ENCODE data around the gene LZTR1.
"Not testable (repeated sequence)": the region's sequence is repeated elsewhere in the genome, so short reads cannot be mapped to it uniquely, and the experiment has no call there.

LZTR1 gene

GRCh38 chr22:20998411-20999336 lies 16.6 kb downstream of the LZTR1 start:
- Mint-ChIP-seq H3K4me1 (peaks cover 13% of the 10 kb centered on the region), H3K9me3 (no peaks in the 10 kb centered on the region), H3K27me3 (no peaks in the 10 kb centered on the region), H3K36me3 (peaks cover 2% of the 10 kb centered on the region), H3K27ac (no peak overlapping the region), H3K4me3 (no peak overlapping the region)
- no peak for ATAC-seq (ENCODE audit: low read depth)
- no peak for DNase-seq (ENCODE audit: low spot score in 2 of 2)

DNA sequence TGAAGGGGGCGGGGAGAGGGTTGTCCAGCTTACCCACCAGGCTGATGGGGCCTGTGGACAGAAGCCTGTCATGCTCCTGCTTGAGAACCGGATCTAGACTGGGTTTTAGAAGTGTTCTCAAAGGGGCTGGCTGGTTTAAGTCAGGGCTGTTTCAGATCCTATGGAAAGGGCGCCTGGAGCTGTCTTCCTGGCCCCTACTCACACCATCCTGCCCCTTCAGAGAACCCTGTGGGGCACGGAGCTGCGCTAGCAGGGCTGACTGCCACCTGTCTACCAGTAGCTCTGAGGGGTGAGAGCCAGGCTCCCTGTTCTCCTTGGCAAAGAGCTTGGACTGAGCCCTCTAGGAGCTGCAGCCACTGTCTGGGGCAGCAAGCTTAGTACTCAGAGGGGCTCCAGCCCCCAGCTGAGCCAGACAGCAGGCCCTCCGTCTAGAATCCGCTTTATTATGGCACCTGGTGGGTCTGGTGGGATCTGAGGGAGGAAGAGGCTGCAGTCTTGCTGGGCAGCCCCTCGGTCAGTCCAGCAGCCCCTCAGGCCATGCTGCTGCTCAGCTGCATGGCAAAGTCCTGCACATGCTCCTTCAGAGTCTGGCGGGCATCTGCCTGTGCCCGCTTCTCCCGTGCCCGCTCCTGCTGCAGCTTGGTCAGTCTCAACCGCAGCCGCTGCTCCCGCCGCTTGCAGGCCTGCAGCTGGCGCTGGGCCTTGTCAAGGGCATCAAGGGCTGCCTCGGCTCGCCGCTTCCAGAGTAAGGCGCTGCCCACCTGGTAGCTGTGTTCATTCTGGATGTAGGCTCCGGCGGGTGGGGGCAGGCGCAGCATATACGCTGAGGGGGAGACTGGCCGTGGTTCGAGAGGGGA lies 17.5 kb downstream of the LZTR1 start:
- Mint-ChIP-seq H3K27me3 (no peaks in the 10 kb centered on the region), H3K27ac (peak overlapping the region; percentile 88), H3K4me1 (peaks cover 13% of the 10 kb centered on the region), H3K9me3 (no peaks in the 10 kb centered on the region), H3K36me3 (peaks cover 2% of the 10 kb centered on the region), H3K4me3 (peak overlapping the region; percentile 37)
- DNase-seq (ENCODE audit: low spot score in 2 of 2) = no peak
- ATAC-seq (ENCODE audit: low read depth) = no peak

GRCh38 chr22:21000207-21000986 lies 18.3 kb downstream of the LZTR1 start:
- ATAC-seq (ENCODE audit: low read depth) = no peak
- Mint-ChIP-seq H3K27me3 (no peaks in the 10 kb centered on the region), H3K36me3 (peaks cover 2% of the 10 kb centered on the region), H3K4me3 (peak overlapping the region; percentile 86), H3K27ac (peak overlapping the region; percentile 98), H3K9me3 (no peaks in the 10 kb centered on the region), H3K4me1 (peaks cover 13% of the 10 kb centered on the region)
- no peak for DNase-seq (ENCODE audit: low spot score in 2 of 2)

GRCh38 chr22:21000987-21001600 lies 19.0 kb downstream of the LZTR1 start:
- H3K27me3 Mint-ChIP-seq = no peaks in the 10 kb centered on the region
- H3K4me3 Mint-ChIP-seq = peak overlapping the region; percentile 86
- no peak for DNase-seq (ENCODE audit: low spot score in 2 of 2)
- H3K4me1 Mint-ChIP-seq = peaks cover 13% of the 10 kb centered on the region
- peaks cover 2% of the 10 kb centered on the region for H3K36me3 Mint-ChIP-seq
- H3K27ac Mint-ChIP-seq = peak overlapping the region; percentile 98
- no peaks in the 10 kb centered on the region for H3K9me3 Mint-ChIP-seq
- ATAC-seq (ENCODE audit: low read depth) = no peak

- Mint-ChIP-seq H3K36me3 (peaks cover 2% of the 10 kb centered on the region), H3K9me3 (no peaks in the 10 kb centered on the region)
- ATAC-seq (ENCODE audit: low read depth) = peak; percentile 89
Observed at GRCh38 chr22:21001601-21002325, 19.7 kb downstream of the LZTR1 start, which contains the start of gene THAP7. Gene THAP7, minus strand, starts transcription at chr22:21002118. Its CDS starts 207 bp downstream, at chr22:21001911.

GRCh38 chr22:21003782-21004181 lies 21.7 kb downstream of the LZTR1 start:
- DNase-seq (ENCODE audit: low spot score in 2 of 2) (no peak), ATAC-seq (ENCODE audit: low read depth) (no peak)
- Mint-ChIP-seq H3K27me3 (no peaks in the 10 kb centered on the region), H3K27ac (no peak overlapping the region), H3K9me3 (no peaks in the 10 kb centered on the region), H3K4me3 (no peak overlapping the region), H3K36me3 (peaks cover 2% of the 10 kb centered on the region), H3K4me1 (peaks cover 13% of the 10 kb centered on the region)

More at GRCh38 chr22:21001601-21002325, 19.7 kb downstream of the LZTR1 start, which contains the start of gene THAP7:
- peak; percentile 95 to 96 for DNase-seq (ENCODE audit: low spot score in 2 of 2)
- Mint-ChIP-seq H3K4me3 (peak within 1 kb of the TSS; percentile 86), H3K4me1 (peaks cover 13% of the 10 kb centered on the region), H3K27ac (peak within 1 kb of the TSS; percentile 98), H3K27me3 (no peaks in the 10 kb centered on the region)

GRCh38 chr22:21009208-21009607 lies 27.1 kb downstream of the LZTR1 start:
- not testable (repeated sequence) for H3K27me3 Mint-ChIP-seq; DNase-seq (ENCODE audit: low spot score in 2 of 2)

GRCh38 chr22:21009638-21010425 lies 27.7 kb downstream of the LZTR1 start:
- Mint-ChIP-seq H3K9me3 (no peaks in the 10 kb centered on the region), H3K4me1 (peaks cover 9% of the 10 kb centered on the region), H3K27ac (peak overlapping the region; percentile 23), H3K36me3 (no peaks in the 10 kb centered on the region), H3K4me3 (no peak overlapping the region), H3K27me3 (no peaks in the 10 kb centered on the region)
- ATAC-seq (ENCODE audit: low read depth) = no peak
- DNase-seq (ENCODE audit: low spot score in 2 of 2) = no peak

More at GRCh38 chr22:21009208-21009607, 27.1 kb downstream of the LZTR1 start:
- not testable (repeated sequence) for ATAC-seq (ENCODE audit: low read depth); H3K9me3 Mint-ChIP-seq; H3K4me1 Mint-ChIP-seq; H3K36me3 Mint-ChIP-seq; H3K4me3 Mint-ChIP-seq
- H3K27ac Mint-ChIP-seq = peak overlapping the region; percentile 23

GRCh38 chr22:21010426-21011113 lies 28.5 kb downstream of the LZTR1 start:
- no peak overlapping the region for H3K27ac Mint-ChIP-seq
- H3K36me3 Mint-ChIP-seq = no peaks in the 10 kb centered on the region
- H3K27me3 Mint-ChIP-seq = no peaks in the 10 kb centered on the region
- H3K4me3 Mint-ChIP-seq = no peak overlapping the region
- peaks cover 14% of the 10 kb centered on the region for H3K4me1 Mint-ChIP-seq
- no peak for DNase-seq (ENCODE audit: low spot score in 2 of 2)
- no peak for ATAC-seq (ENCODE audit: low read depth)
- H3K9me3 Mint-ChIP-seq = no peaks in the 10 kb centered on the region

GRCh38 chr22:21012446-21013407 lies 30.6 kb downstream of the LZTR1 start:
- peaks cover 14% of the 10 kb centered on the region for H3K4me1 Mint-ChIP-seq
- H3K36me3 Mint-ChIP-seq = no peaks in the 10 kb centered on the region
- peak overlapping the region; percentile 95 for H3K27ac Mint-ChIP-seq
- H3K9me3 Mint-ChIP-seq = no peaks in the 10 kb centered on the region
- DNase-seq (ENCODE audit: low spot score in 2 of 2) (no peak), ATAC-seq (ENCODE audit: low read depth) (no peak)
- H3K4me3 Mint-ChIP-seq = peak overlapping the region; percentile 56
- H3K27me3 Mint-ChIP-seq = no peaks in the 10 kb centered on the region

DNA sequence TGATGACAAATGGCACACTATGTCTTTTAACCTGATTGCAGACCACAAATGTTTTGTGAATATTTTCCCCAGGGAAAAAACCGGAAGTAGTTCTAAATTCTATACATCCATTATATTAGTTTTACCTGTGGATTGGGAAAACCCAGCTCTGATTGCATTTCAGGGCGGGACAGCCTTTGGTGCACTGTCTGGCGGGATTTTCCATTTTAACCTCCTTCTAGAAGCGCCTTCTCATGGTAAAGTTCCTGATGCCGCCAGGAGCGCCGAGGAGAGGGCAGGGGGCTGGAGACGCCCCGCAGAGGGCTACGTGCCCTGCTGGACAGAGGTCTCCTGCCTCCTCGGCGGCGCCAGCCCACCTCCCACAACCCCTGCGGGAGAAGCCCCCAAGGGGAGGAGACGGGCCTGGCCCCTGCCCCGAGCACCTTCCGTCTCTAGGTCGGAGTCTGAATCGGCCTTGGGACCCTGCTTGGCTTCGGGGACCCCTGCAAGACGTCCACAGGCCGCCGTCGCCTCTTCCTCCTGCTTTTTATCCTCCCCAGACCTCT lies 31.6 kb downstream of the LZTR1 start:
- Mint-ChIP-seq H3K27ac (peak overlapping the region; percentile 95), H3K36me3 (no peaks in the 10 kb centered on the region), H3K27me3 (no peaks in the 10 kb centered on the region), H3K4me3 (peak overlapping the region; percentile 88), H3K9me3 (no peaks in the 10 kb centered on the region), H3K4me1 (peaks cover 14% of the 10 kb centered on the region)
- ATAC-seq (ENCODE audit: low read depth) (no peak), DNase-seq (ENCODE audit: low spot score in 2 of 2) (no peak)

Measured in memory B cell (primary cell).